ENCODE data around the gene FOLR2. TPM values are rescaled to one million over a fixed set of nuclear protein-coding genes. Genes with fewer than 3 reads are reported as not detected.

Gene FOLR2
- not detected in 5 replicates for total RNA-seq (2022; extraction: Qiagen RNA extraction)

GRCh38 chr11:72216638-72217037 lies at the start of gene FOLR2:
Gene FOLR2 (plus strand): TSS chr11:72216794. CDS start chr11:72218585, 1,791 bp downstream.

DNA sequence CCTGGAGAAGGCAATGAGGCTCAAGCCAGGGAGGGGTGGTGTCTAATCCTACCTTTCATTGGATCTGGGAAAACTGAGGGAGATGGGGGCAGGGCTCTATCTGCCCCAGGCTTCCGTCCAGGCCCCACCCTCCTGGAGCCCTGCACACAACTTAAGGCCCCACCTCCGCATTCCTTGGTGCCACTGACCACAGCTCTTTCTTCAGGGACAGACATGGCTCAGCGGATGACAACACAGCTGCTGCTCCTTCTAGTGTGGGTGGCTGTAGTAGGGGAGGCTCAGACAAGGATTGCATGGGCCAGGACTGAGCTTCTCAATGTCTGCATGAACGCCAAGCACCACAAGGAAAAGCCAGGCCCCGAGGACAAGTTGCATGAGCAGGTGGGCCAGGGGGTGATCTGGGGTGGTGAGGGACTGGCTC lies 24.6 kb upstream of the FOLR2 start, which contains the start of gene FOLR1:
FOLR1 (plus strand) TSS at position 180 of the 421 bp plus-strand sequence; CDS start at position 214, 34 bp downstream.

GRCh38 chr11:72224564-72225410 lies 8.2 kb downstream of the FOLR2 start, which contains the start of gene INPPL1:
Gene INPPL1 (plus strand): TSS chr11:72224767. CDS start chr11:72224985, 218 bp downstream.

GRCh38 chr11:72244060-72244360 lies 27.4 kb downstream of the FOLR2 start, which contains the start of gene PHOX2A:
Gene PHOX2A (minus strand): TSS chr11:72244176. CDS start chr11:72244004, 172 bp downstream.

Other genes starting within 250 kb of the FOLR2 start
- 2.8 to 4.4 TPM (median 4.3 TPM) in 5 replicates for gene IL18BP, start 217.9 kb upstream of the FOLR2 start, total RNA-seq (2022; extraction: Qiagen RNA extraction)
- gene NUMA1, start 136.3 kb upstream of the FOLR2 start, total RNA-seq (2022; extraction: Qiagen RNA extraction): 52.8 to 68.2 TPM (median 66.7 TPM) in 5 replicates
- 5.9 to 9.9 TPM (median 8.1 TPM) in 5 replicates for gene LRRC51, start 135.9 kb upstream of the FOLR2 start, total RNA-seq (2022; extraction: Qiagen RNA extraction)
- 134 to 155 TPM (median 136 TPM) in 5 replicates for gene LAMTOR1, start 113.5 kb upstream of the FOLR2 start, total RNA-seq (2022; extraction: Qiagen RNA extraction)
- gene TOMT, start 110.9 kb upstream of the FOLR2 start, total RNA-seq (2022; extraction: Qiagen RNA extraction): not detected in 5 replicates
- gene ANAPC15, start 104.1 kb upstream of the FOLR2 start, total RNA-seq (2022; extraction: Qiagen RNA extraction): 83.8 to 91.6 TPM (median 89.3 TPM) in 5 replicates
- gene FOLR3, start 81.1 kb upstream of the FOLR2 start, total RNA-seq (2022; extraction: Qiagen RNA extraction): 0.19 TPM in 1 of 5 replicates, not detected in the others
- gene FOLR1, start 24.7 kb upstream of the FOLR2 start, total RNA-seq (2022; extraction: Qiagen RNA extraction): not detected in 5 replicates
- gene INPPL1, start 8.0 kb downstream of the FOLR2 start, total RNA-seq (2022; extraction: Qiagen RNA extraction): 54.7 to 83.6 TPM (median 71.5 TPM) in 5 replicates
- not detected in 5 replicates for gene PHOX2A, start 27.4 kb downstream of the FOLR2 start, total RNA-seq (2022; extraction: Qiagen RNA extraction)
- gene CLPB, start 217.7 kb downstream of the FOLR2 start, total RNA-seq (2022; extraction: Qiagen RNA extraction): 12.6 to 20.4 TPM (median 15.8 TPM) in 5 replicates

Data from A549 treated with Mapracorat at 1 μM for 4 hours (cell line).